H1 (cell line): ENCODE measurements around the gene CMKLR1. TPM values are rescaled to one million over a fixed set of nuclear protein-coding genes. Genes with fewer than 3 reads are reported as not detected.

Experiments
- CTCF ChIA-PET: fragments of 300-600 bp; sonication (Branson Sonifier 250); formaldehyde crosslinking; loops from one replicate; lab custom pipeline; 2021; ENCODE audit not compliant: partially characterized antibody; lab: Charles Lee
- POLR2A ChIA-PET: fragments of 300-600 bp; sonication (Branson Sonifier 250); formaldehyde crosslinking; loops from one replicate; lab custom pipeline; 2021; ENCODE audit warnings: inconsistent platforms; ENCODE audit not compliant: partially characterized antibody; lab: Charles Lee
- DNase-seq, 2 experiments: peaks; one replicate each; pipeline versions ENCODE4 v3.0.0 to v3.0.0-alpha.2; 2010 to 2022; ENCODE audit warnings: low spot score in 2 of 2, low read depth in 1 of 2, mixed read lengths in 1 of 2
- FAIRE-seq: peaks from 2 replicates; lab custom pipeline; 2011; peaks lifted over from hg19 to GRCh38; lab: Jason Lieb, UNC
- H2AFZ ChIP-seq: 2 replicates; pipeline ENCODE4 v1.8.1; 2012; ENCODE audit warnings: low read length, inconsistent platforms
- H2AK5ac ChIP-seq: 2 replicates; pipeline ENCODE4 v1.6.1; 2013; ENCODE audit warnings: low read depth, low read length
- H2BK120ac ChIP-seq: replicated peaks from 2 replicates; pipeline ENCODE3; 2013; ENCODE audit warnings: low read depth, low read length, inconsistent platforms
- H2BK12ac ChIP-seq: 2 replicates; pipeline ENCODE4 v1.6.1; 2013; ENCODE audit warnings: low read depth, low read length
- H2BK15ac ChIP-seq: 2 replicates; pipeline ENCODE4 v1.6.1; 2013; ENCODE audit warnings: low read length
- H2BK20ac ChIP-seq: 2 replicates; pipeline ENCODE4 v1.6.1; 2013; ENCODE audit warnings: low read length
- H2BK5ac ChIP-seq: 2 replicates; pipeline ENCODE4 v1.6.1; 2013; ENCODE audit warnings: low read depth, low read length
- H3K14ac ChIP-seq: 2 replicates; pipeline ENCODE4 v1.6.1; 2013; ENCODE audit warnings: inconsistent platforms; ENCODE audit not compliant: insufficient read length
- H3K18ac ChIP-seq: 2 replicates; pipeline ENCODE4 v1.6.1; 2013; ENCODE audit warnings: low read length; ENCODE audit errors: extremely low read depth
- H3K23ac ChIP-seq: 2 replicates; pipeline ENCODE4 v1.6.1; 2013; ENCODE audit warnings: inconsistent platforms; ENCODE audit not compliant: insufficient read length
- H3K23me2 ChIP-seq: 2 replicates; pipeline ENCODE4 v1.6.1; 2013; ENCODE audit warnings: low read depth, low read length
- H3K27ac ChIP-seq: 2 replicates; pipeline ENCODE4 v1.6.1; 2011; ENCODE audit warnings: low read depth, low read length, inconsistent platforms
- H3K27me3 ChIP-seq, 4 experiments: replicated peaks in 1 of 4; 1 replicate in 1 of 4; 2 replicates in 3 of 4; pipeline versions ENCODE4 v1.6.1 to v1.8.1; 2011 to 2013; ENCODE audit warnings: low read length in 3 of 4, mild to moderate bottlenecking in 3 of 4, inconsistent platforms in 2 of 4, mixed read lengths in 2 of 4, moderate library complexity in 1 of 4; ENCODE audit not compliant: control insufficient read depth in 3 of 4, insufficient read depth in 3 of 4; ENCODE audit errors: extremely low read depth in 1 of 4
- H3K36me3 ChIP-seq, 4 experiments: 2 replicates each; pipeline versions ENCODE4 v1.6.1 to v1.8.1; 2011 to 2013; ENCODE audit warnings: mild to moderate bottlenecking in 4 of 4, low read length in 3 of 4, moderate library complexity in 2 of 4, control low read depth in 1 of 4, inconsistent platforms in 1 of 4; ENCODE audit not compliant: insufficient read depth in 4 of 4, control insufficient read depth in 2 of 4
- H3K4ac ChIP-seq: replicated peaks from 2 replicates; pipeline ENCODE3; 2013; ENCODE audit warnings: low read length, low read depth, mixed read lengths, inconsistent platforms; ENCODE audit not compliant: insufficient read length
- H3K4me1 ChIP-seq, 4 experiments: replicated peaks in 1 of 4; 1 replicate in 1 of 4; 2 replicates in 3 of 4; pipeline versions ENCODE4 v1.6.1 to v1.8.1; 2011 to 2013; ENCODE audit warnings: low read length in 3 of 4, inconsistent platforms in 2 of 4, mixed read lengths in 1 of 4; ENCODE audit not compliant: insufficient read depth in 4 of 4, control insufficient read depth in 3 of 4
- H3K4me2 ChIP-seq, 2 experiments: 2 replicates each; pipeline versions ENCODE4 v1.6.1 to v1.8.1; 2011 to 2013; ENCODE audit warnings: low read depth in 2 of 2, low read length in 2 of 2, control low read depth in 1 of 2, inconsistent platforms in 1 of 2, mild to moderate bottlenecking in 1 of 2; ENCODE audit not compliant: insufficient read depth in 1 of 2
- H3K4me3 ChIP-seq, 4 experiments: fragments of 200-600, 300-600 bp in 1 of 4; sonication (generic), shearing (Covaris generic), sonication (Bioruptor Twin) in 1 of 4; 2 replicates each; pipeline versions ENCODE4 v1.5.1 to v1.8.1; 2011 to 2016; ENCODE audit warnings: low read length in 4 of 4, low read depth in 3 of 4, control low read depth in 2 of 4, inconsistent platforms in 2 of 4, mild to moderate bottlenecking in 2 of 4, mixed read lengths in 1 of 4, moderate library complexity in 1 of 4; ENCODE audit not compliant: insufficient read depth in 2 of 4; ENCODE audit errors: extremely low read depth in 1 of 4
- H3K56ac ChIP-seq: replicated peaks from 2 replicates; pipeline ENCODE3; 2013; ENCODE audit warnings: low read depth, mild to moderate bottlenecking, mixed read lengths, low read length, inconsistent platforms; ENCODE audit not compliant: insufficient read length
- H3K79me1 ChIP-seq: 2 replicates; pipeline ENCODE4 v1.6.1; 2013; ENCODE audit warnings: low read depth, low read length, control low read depth
- H3K79me2 ChIP-seq, 2 experiments: 2 replicates each; pipeline versions ENCODE4 v1.6.1 to v1.8.1; 2012 to 2013; ENCODE audit warnings: low read length in 2 of 2, mild to moderate bottlenecking in 2 of 2, inconsistent platforms in 1 of 2; ENCODE audit not compliant: insufficient read depth in 2 of 2, control insufficient read depth in 1 of 2
- H3K9ac ChIP-seq, 4 experiments: replicated peaks in 1 of 4; 1 replicate in 1 of 4; 2 replicates in 3 of 4; pipeline versions ENCODE4 v1.6.1 to v1.8.1; 2011 to 2013; ENCODE audit warnings: low read depth in 3 of 4, low read length in 3 of 4, control low read depth in 2 of 4, mild to moderate bottlenecking in 2 of 4, moderate library complexity in 2 of 4, inconsistent platforms in 1 of 4; ENCODE audit errors: extremely low read depth in 1 of 4
- H3K9me3 ChIP-seq, 2 experiments: 2 replicates each; pipeline versions ENCODE4 v1.6.1 to v1.8.1; 2012 to 2013; ENCODE audit warnings: mild to moderate bottlenecking in 2 of 2, moderate library complexity in 2 of 2, control low read depth in 1 of 2, inconsistent platforms in 1 of 2, low read depth in 1 of 2, low read length in 1 of 2, mixed read lengths in 1 of 2; ENCODE audit not compliant: insufficient read depth in 2 of 2
- H4K20me1 ChIP-seq, 2 experiments: replicated peaks in 1 of 2; 2 replicates each; pipeline versions ENCODE3 to v1.8.1; 2011 to 2013; ENCODE audit warnings: inconsistent platforms in 2 of 2, low read length in 2 of 2, mild to moderate bottlenecking in 1 of 2; ENCODE audit not compliant: insufficient read depth in 2 of 2, control insufficient read depth in 1 of 2
- H4K5ac ChIP-seq: 2 replicates; pipeline ENCODE4 v1.6.1; 2013; ENCODE audit warnings: low read length, low read depth, mixed read lengths, inconsistent platforms; ENCODE audit not compliant: insufficient read length
- H4K8ac ChIP-seq: 2 replicates; pipeline ENCODE4 v1.8.0; 2013; ENCODE audit warnings: mild to moderate bottlenecking, moderate library complexity, low read length, inconsistent platforms; ENCODE audit not compliant: insufficient read depth; ENCODE audit errors: extremely low read depth
- H4K91ac ChIP-seq: replicated peaks from 2 replicates; pipeline ENCODE3; 2013; ENCODE audit warnings: low read length, mixed read lengths, inconsistent platforms; ENCODE audit not compliant: insufficient read length
- FOSL1 ChIP-seq: IDR thresholded peaks from 2 replicates; pipeline ENCODE4 v1.6.1; 2011; ENCODE audit warnings: mild to moderate bottlenecking, low read depth, low read length, moderate library complexity; ENCODE audit not compliant: insufficient read depth
- GABPA ChIP-seq: IDR thresholded peaks from 2 replicates; pipeline ENCODE4 v1.6.1; 2011; ENCODE audit warnings: mild to moderate bottlenecking, low read length, moderate library complexity, borderline replicate concordance; ENCODE audit not compliant: insufficient read depth
- KDM5A ChIP-seq: fragments of 200-600 bp; IDR thresholded peaks from 2 replicates; pipeline ENCODE4 v1.7.1; 2012; ENCODE audit warnings: mild to moderate bottlenecking, low read length, inconsistent platforms, mixed read lengths
- SRF ChIP-seq: IDR thresholded peaks from 2 replicates; pipeline ENCODE4 v1.6.1; 2011; ENCODE audit warnings: mild to moderate bottlenecking, low read depth, low read length, moderate library complexity
- TAF1 ChIP-seq: IDR thresholded peaks from 2 replicates; pipeline ENCODE4 v1.6.1; 2011; ENCODE audit warnings: mild to moderate bottlenecking, low read depth, low read length
- polyA plus RNA-seq, 7 experiments: library from polyadenylated mRNA; depleted of rRNA in 3 of 7; stranded (reverse) in 5 of 7; unstranded in 2 of 7; fragments of >200 nt in 5 of 7; fragments of 200-250 nt in 2 of 7; gene quantifications; 1 replicate in 5 of 7; 2 replicates in 1 of 7; 4 replicates in 1 of 7; pipeline versions ENCODE4 v1.2.1 to v1.2.3, GENCODE V29; 2011 to 2013; ENCODE audit warnings: missing spikeins in 2 of 7, mixed read lengths in 2 of 7
- total RNA-seq: library from RNA; stranded (reverse); fragmentation: NEBNext Ultra II Directional; extraction: Animal tissue kit (Norgen Biotek cat#: 25700); gene quantifications from 2 replicates; pipeline ENCODE4 v1.2.1, GENCODE V29; 2021

Gene CMKLR1
- total and polyA plus RNA-seq, 2 of the 8 experiments (the other 6 are each of a cell fraction or from before 2014, with no cell fraction given): 2.1 to 2.8 TPM

DNA sequence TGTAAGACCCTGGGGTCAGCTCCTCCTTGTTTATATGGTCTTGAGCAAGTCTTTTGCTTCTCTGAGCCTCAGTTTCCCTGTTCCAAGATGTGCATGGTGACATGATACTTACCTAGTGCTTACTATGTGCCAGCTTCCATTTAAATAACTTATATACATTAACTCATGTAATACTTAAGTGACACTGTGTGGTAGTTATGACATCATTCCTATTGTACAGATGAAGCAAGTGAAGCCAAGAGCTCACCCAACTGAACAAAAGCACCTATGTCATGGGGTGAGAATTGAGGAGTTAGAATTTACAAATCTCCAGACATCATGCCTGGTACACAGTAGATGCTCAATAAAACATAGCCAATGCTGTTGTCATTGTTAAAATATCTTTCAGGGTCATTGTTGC lies 41.3 kb upstream of the CMKLR1 start:
- no peak overlapping the region for H3K23ac ChIP-seq
- H3K27me3 ChIP-seq: no peaks in the 10 kb centered on the region
- H3K4me3 ChIP-seq: no peak overlapping the region
- no peak overlapping the region for H3K14ac ChIP-seq
- H3K79me1 ChIP-seq: no peaks in the 10 kb centered on the region
- H3K56ac ChIP-seq: no peak overlapping the region
- no peak overlapping the region for H3K27ac ChIP-seq
- no peak overlapping the region for H2BK20ac ChIP-seq
- no peak overlapping the region for H3K18ac ChIP-seq
- no peak overlapping the region for H4K8ac ChIP-seq
- CTCF ChIA-PET: interaction anchor here (1.2 to 1.8 kb wide), 3 partner anchors 8 to 77 kb away, joined by 3 to 6 read pairs (median 6); no protein-coding TSS in a partner anchor
- H3K23me2 ChIP-seq: no peaks in the 10 kb centered on the region
- no peaks in the 10 kb centered on the region for H4K20me1 ChIP-seq
- H3K4me2 ChIP-seq: no peak overlapping the region
- 0 out of 8 replicates have a peak, but pooled peaks cover 0 to 3% (median 0%) of the 10 kb centered on the region in 4 experiments for H3K36me3 ChIP-seq
- H2AK5ac ChIP-seq: no peak overlapping the region
- no peak overlapping the region for H3K4ac ChIP-seq
- no peaks in the 10 kb centered on the region for H3K79me2 ChIP-seq
- peaks cover 11 to 12% of the 10 kb centered on the region in 2 experiments; a peak in 2 of 4 replicates for H3K9me3 ChIP-seq
- no peak for DNase-seq
- no peak overlapping the region for H2BK120ac ChIP-seq
- H2BK12ac ChIP-seq: no peak overlapping the region
- H2AFZ ChIP-seq: no peak overlapping the region
- H2BK15ac ChIP-seq: no peak overlapping the region
- no peak overlapping the region for H4K5ac ChIP-seq
- H2BK5ac ChIP-seq: no peak overlapping the region
- no peak overlapping the region for H3K9ac ChIP-seq
- no peaks in the 10 kb centered on the region for H3K4me1 ChIP-seq
- POLR2A ChIA-PET: interaction anchor here (1.2 kb wide), 1 partner anchor 134 kb away, joined by 3 read pairs; no protein-coding TSS in a partner anchor
- TF ChIP-seq KDM5A: no peak
- no peak for TF ChIP-seq FOSL1
- TF ChIP-seq TAF1: no peak
- TF ChIP-seq GABPA: no peak
- no peak for TF ChIP-seq SRF
- no peak for FAIRE-seq
- no peak overlapping the region for H4K91ac ChIP-seq
